GM12878 (cell line): Measurements from ENCODE around the gene MTFR1L. TPM values are rescaled to one million over a fixed set of nuclear protein-coding genes. Genes with fewer than 3 reads are reported as not detected.

Experiments
- ATAC-seq: fragments of 200-7000 bp; cut with Tn5 transposase; 3 replicates; pipeline ENCODE4 v1.9.1; 2020; ENCODE audit warnings: mild to moderate bottlenecking, moderate library complexity
- BruUV-seq: library from RNA; stranded (reverse); fragments of 400-500 nt; replicated peaks from 2 replicates; lab custom pipeline; 2021; lab: Mats Ljungman, UMichigan
- CTCF ChIA-PET: fragments of 300-600 bp; sonication (Branson Sonifier 250); formaldehyde crosslinking; extraction: SDS; loops from one replicate; lab custom pipeline; 2021; ENCODE audit warnings: inconsistent platforms; lab: Yijun Ruan, JAX
- POLR2A ChIA-PET: fragments of 350-600 bp; formaldehyde crosslinking; extraction: SDS; loops from one replicate; lab custom pipeline; 2021; ENCODE audit warnings: inconsistent platforms; lab: Charles Lee
- RAD21 ChIA-PET: fragments of 300-600 bp; sonication (Branson Sonifier 250); formaldehyde crosslinking; loops from one replicate; lab custom pipeline; 2023; ENCODE audit warnings: antibody characterized with exemption; ENCODE audit not compliant: unreplicated experiment; lab: Charles Lee
- SMC1A ChIA-PET: fragments of 300-600 bp; sonication (Branson Sonifier 250); formaldehyde crosslinking; loops from one replicate; lab custom pipeline; 2023; ENCODE audit not compliant: unreplicated experiment, uncharacterized antibody; lab: Charles Lee
- DNase-seq: peaks from one replicate; pipeline ENCODE4 v3.0.0-alpha.2; 2011; ENCODE audit warnings: low read depth, low spot score
- FAIRE-seq: peaks from 3 replicates; lab custom pipeline; 2011; peaks lifted over from hg19 to GRCh38; lab: Jason Lieb, UNC
- H2AFZ ChIP-seq: 2 replicates; pipeline ENCODE4 v1.6.0; 2011; ENCODE audit warnings: low read depth, low read length, control low read depth; ENCODE audit not compliant: control insufficient read depth
- H3K27ac ChIP-seq: 2 replicates; pipeline ENCODE4 v1.5.1; 2011; ENCODE audit warnings: control low read depth; ENCODE audit not compliant: control insufficient read depth, insufficient read depth
- H3K27me3 ChIP-seq, 2 experiments: replicated peaks in 1 of 2; 2 replicates each; pipeline versions ENCODE4 v1.6.0 to v1.6.1; 2011; ENCODE audit warnings: low read length in 1 of 2; ENCODE audit not compliant: control insufficient read depth in 2 of 2, insufficient read depth in 2 of 2
- H3K36me3 ChIP-seq, 2 experiments: 2 replicates each; pipeline ENCODE4 v1.5.1; 2011; ENCODE audit warnings: low read length in 1 of 2; ENCODE audit not compliant: control insufficient read depth in 2 of 2, insufficient read depth in 2 of 2
- H3K4me1 ChIP-seq: 2 replicates; pipeline ENCODE4 v1.6.1; 2011; ENCODE audit warnings: mild to moderate bottlenecking, low read length, moderate library complexity, mixed read lengths; ENCODE audit not compliant: control insufficient read depth, insufficient read depth
- H3K4me2 ChIP-seq: 2 replicates; pipeline ENCODE4 v1.6.0; 2011; ENCODE audit warnings: control low read depth; ENCODE audit not compliant: control insufficient read depth, insufficient read depth
- H3K4me3 ChIP-seq: fragments of 200-600 bp; sonication (generic); 2 replicates; pipeline ENCODE4 v1.5.1; 2016
- H3K79me2 ChIP-seq: 2 replicates; pipeline ENCODE4 v1.6.0; 2011; ENCODE audit warnings: low read length; ENCODE audit not compliant: control insufficient read depth, insufficient read depth
- H3K9ac ChIP-seq: 2 replicates; pipeline ENCODE4 v1.8.0; 2011; ENCODE audit warnings: low read length, control low read depth, mixed read lengths; ENCODE audit not compliant: control insufficient read depth, insufficient read depth
- H3K9me3 ChIP-seq: replicated peaks from 3 replicates; pipeline ENCODE4 v1.5.1; 2011; ENCODE audit warnings: mild to moderate bottlenecking, low read length; ENCODE audit not compliant: control insufficient read depth, insufficient read depth
- H4K20me1 ChIP-seq: 2 replicates; pipeline ENCODE4 v1.6.0; 2011; ENCODE audit not compliant: control insufficient read depth, insufficient read depth
- E2F4 ChIP-seq: IDR thresholded peaks from 2 replicates; pipeline ENCODE4 v1.6.1; 2012; ENCODE audit warnings: low read depth, low read length, improper control_type of control experiment
- HDAC2 ChIP-seq: fragments of 200-600 bp; sonication (generic); IDR thresholded peaks from 2 replicates; pipeline ENCODE4 v1.6.1; 2017
- MYB ChIP-seq: fragments of 150-350 bp; IDR thresholded peaks from 2 replicates; pipeline ENCODE4 v1.6.1; 2014; ENCODE audit warnings: mild to moderate bottlenecking, low read depth, low read length, borderline replicate concordance
- PAX5 ChIP-seq: IDR thresholded peaks from 2 replicates; pipeline ENCODE4 v1.6.1; 2011; ENCODE audit warnings: low read depth, low read length, borderline replicate concordance
- PBX3 ChIP-seq: IDR thresholded peaks from 2 replicates; pipeline ENCODE4 v1.6.1; 2011; ENCODE audit warnings: mild to moderate bottlenecking, low read depth, low read length, moderate library complexity; ENCODE audit not compliant: insufficient replicate concordance
- RCOR1 ChIP-seq: conservative IDR thresholded peaks from 2 replicates; pipeline ENCODE4 v1.6.1; 2012; ENCODE audit warnings: low read depth, low read length, improper control_type of control experiment
- TAF1 ChIP-seq: IDR thresholded peaks from 2 replicates; pipeline ENCODE4 v1.6.1; 2011; ENCODE audit warnings: mild to moderate bottlenecking, low read depth, low read length, borderline replicate concordance
- WGBS: methylation state at CpG from one replicate; pipeline ENCODE4 v1.1.6; 2016; ENCODE audit warnings: low lambda C conversion rate; ENCODE audit not compliant: insufficient replicate concordance, insufficient coverage; ENCODE audit errors: missing lambda C conversion rate; 5-methylcytosine and 5-hydroxymethylcytosine counted together
- in situ Hi-C: fragments of 300-500 bp; cut with MboI; formaldehyde crosslinking; loops from 9 replicates; pipeline ENCODE4 v1.14.3; 2018; ENCODE audit warnings: mixed read lengths
- intact Hi-C: fragments of 100-400 bp; cut with micrococcal nuclease; formaldehyde crosslinking; loops from one replicate; pipeline ENCODE4 v1.14.2; 2022; ENCODE audit not compliant: unreplicated experiment
- polyA plus RNA-seq, 11 experiments: library from polyadenylated mRNA; depleted of rRNA in 4 of 11; unstranded in 6 of 11; stranded (reverse) in 5 of 11; fragments of >200 nt; fragmentation: Nextera tagmentation in 4 of 11; fragmentation: Illumina TruSeq in 1 of 11; extraction: Ambion mirVana in 4 of 11; extraction: Trizol in 1 of 11; gene quantifications; 1 replicate in 1 of 11; 2 replicates in 10 of 11; pipeline versions ENCODE4 v1.2.1 to v1.2.3, GENCODE V29; 2011 to 2016; ENCODE audit warnings: inconsistent platforms in 2 of 11, missing spikeins in 2 of 11, low read depth in 1 of 11
- total RNA-seq, 4 experiments: library from RNA; depleted of rRNA in 3 of 4; stranded (reverse); fragments of >200 nt in 3 of 4; fragmentation: Illumina TruSeq in 1 of 4; extraction: Trizol in 1 of 4; gene quantifications; 2 replicates each; pipeline versions ENCODE4 v1.2.1 to v1.2.3, GENCODE V29; 2013 to 2021

The MTFR1L gene
- total and polyA plus RNA-seq, 10 of the 15 experiments (the other 5 are each of a cell fraction or from before 2014, with no cell fraction given) = 16.9 to 44.2 (median 30.3) TPM

GRCh38 chr1:25833158-25833557, 13.4 kb downstream of the MTFR1L start:
- POLR2A ChIA-PET = no interaction called here
- H3K36me3 ChIP-seq = peaks cover 7 to 31% of the 10 kb centered on the region in 2 experiments

More at GRCh38 chr1:25833158-25833557, 13.4 kb downstream of the MTFR1L start:
- no peak overlapping the region for H2AFZ ChIP-seq
- WGBS = 98% methylated on average over 5 of the region's 5 CpGs
- H3K4me2 ChIP-seq = no peak overlapping the region
- no peak overlapping the region for H3K9ac ChIP-seq
- ChIA-PET RAD21 (interaction anchor here (1.4 kb wide), 1 partner anchor 12 kb away, joined by 3 read pairs; no protein-coding TSS in a partner anchor), CTCF (interaction anchor here (1.1 kb wide), 1 partner anchor 21 kb away, joined by 4 read pairs; no protein-coding TSS in a partner anchor)
- in situ Hi-C loops = no loop called here
- no peak overlapping the region for H3K4me3 ChIP-seq
- DNase-seq = no peak
- ATAC-seq = no peak
- no peaks in the 10 kb centered on the region for H3K79me2 ChIP-seq
- H4K20me1 ChIP-seq = no peaks in the 10 kb centered on the region
- TF ChIP-seq PBX3 (no peak), PAX5 (no peak), HDAC2 (no peak), E2F4 (no peak), RCOR1 (no peak), MYB (no peak), TAF1 (no peak)
- TF ChIP-seq, all 136 proteins: peak for 0
- H3K27me3 ChIP-seq = no peaks in the 10 kb centered on the region
- H3K27ac ChIP-seq = no peak overlapping the region
- BruUV-seq = no TSS peak
- SMC1A ChIA-PET = no interaction called here
- no peak for FAIRE-seq
- H3K9me3 ChIP-seq = no peaks in the 10 kb centered on the region
- intact Hi-C loops = no loop called here
- no peaks in the 10 kb centered on the region for H3K4me1 ChIP-seq
